Measurements from ENCODE around the gene EYS.

Gene EYS

DNA sequence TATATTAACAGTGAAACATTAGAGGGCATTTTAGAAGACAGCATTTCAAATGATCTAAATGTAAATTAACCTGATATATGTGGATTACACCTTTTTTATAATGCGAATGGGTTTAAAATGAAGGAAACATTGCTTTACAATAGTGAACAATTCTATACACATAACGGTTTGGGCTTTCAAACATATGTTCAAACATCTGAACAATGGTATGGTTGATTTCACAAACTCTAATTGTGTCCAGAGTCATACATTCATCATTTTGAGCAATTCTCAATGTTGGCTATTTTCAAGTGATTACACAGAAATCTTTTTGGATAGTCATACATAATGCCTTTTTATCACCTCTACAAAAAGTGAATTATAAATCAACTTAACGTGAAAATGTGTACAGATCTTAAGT lies 1493.3 kb downstream of the EYS start:
- no peak for DNase-seq

GRCh38 chr6:64197246-64197645 lies 1509.8 kb downstream of the EYS start:
- DNase-seq: no peak

DNA sequence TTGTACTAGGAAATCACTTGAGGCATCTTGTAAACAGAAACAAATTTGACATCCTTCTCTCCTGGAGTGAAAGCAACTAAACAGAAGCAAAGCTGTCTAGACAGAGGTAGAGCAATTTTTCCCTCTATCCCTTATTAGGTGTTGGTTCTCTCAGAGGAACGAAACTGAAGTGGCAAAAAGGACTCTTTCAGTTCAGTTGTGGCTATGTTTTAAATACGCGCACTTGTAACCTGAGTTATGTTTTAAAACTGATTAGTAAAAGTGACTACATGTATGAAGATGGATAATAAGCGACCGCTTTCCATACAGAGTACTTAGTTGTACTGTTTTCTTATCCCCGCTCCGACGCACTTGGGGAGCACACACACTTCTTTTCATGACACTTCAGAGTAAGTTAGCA lies 1520.4 kb downstream of the EYS start:
- DNase-seq: no peak

GRCh38 chr6:64185621-64186020 lies 1521.4 kb downstream of the EYS start:
- no peak for DNase-seq

GRCh38 chr6:64175296-64175695 lies 1531.7 kb downstream of the EYS start:
- DNase-seq: no peak

DNA sequence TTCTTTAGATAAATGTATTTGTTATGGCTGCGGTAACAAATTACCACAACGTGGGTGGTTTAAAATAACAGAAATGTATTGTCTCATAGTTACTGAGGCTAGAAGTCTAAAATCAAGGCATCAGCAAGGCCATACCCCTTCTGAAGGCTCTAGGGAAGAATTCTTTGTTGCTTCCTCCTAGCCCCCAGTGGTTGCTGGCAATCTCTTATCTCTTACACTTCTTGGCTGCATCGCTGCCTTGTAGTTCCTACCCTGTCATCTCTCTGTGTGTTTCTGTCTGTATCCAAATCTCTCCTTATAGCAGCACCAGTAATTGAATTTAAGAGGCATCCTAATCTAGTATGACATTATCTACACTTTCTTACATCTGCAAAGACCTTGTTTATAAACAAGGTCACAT lies 1536.7 kb downstream of the EYS start:
- DNase-seq: no peak

DNA sequence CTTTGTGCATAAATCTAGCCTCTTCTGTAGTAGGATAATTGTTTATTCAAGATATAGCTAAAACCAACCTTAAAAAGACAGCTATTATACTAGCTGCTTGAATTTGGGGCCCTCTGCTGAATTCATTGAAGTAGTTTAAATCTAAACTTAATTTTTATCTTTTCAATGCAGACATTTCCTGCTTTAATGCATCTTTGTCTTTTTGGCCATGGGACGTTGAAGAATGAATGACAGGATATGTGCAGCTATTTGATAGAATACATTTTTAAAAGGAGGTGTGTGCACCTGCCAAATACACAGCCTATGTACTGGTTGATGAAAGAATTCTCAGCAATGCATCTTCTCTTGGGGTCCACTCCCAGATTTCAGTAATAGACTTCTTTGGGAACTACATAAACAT lies 1546.5 kb downstream of the EYS start:
- no peak for DNase-seq

- no peak for DNase-seq
Observed at GRCh38 chr6:64155063-64155462, 1552.0 kb downstream of the EYS start.

- no peak for DNase-seq
Observed at GRCh38 chr6:64146876-64147275, 1560.2 kb downstream of the EYS start.

- DNase-seq: no peak
Observed at GRCh38 chr6:64146094-64146493, 1560.9 kb downstream of the EYS start.

GRCh38 chr6:64145658-64146057 lies 1561.4 kb downstream of the EYS start:
- no peak for DNase-seq

- no peak for DNase-seq
Observed at GRCh38 chr6:64143101-64143500, 1563.9 kb downstream of the EYS start.

- DNase-seq: no peak
Observed at GRCh38 chr6:64141680-64142079, 1565.3 kb downstream of the EYS start.

GRCh38 chr6:64128301-64129024 lies 1578.6 kb downstream of the EYS start:
- DNase-seq: no peak

GRCh38 chr6:64123761-64124633 lies 1583.0 kb downstream of the EYS start:
- no peak for DNase-seq

DNA sequence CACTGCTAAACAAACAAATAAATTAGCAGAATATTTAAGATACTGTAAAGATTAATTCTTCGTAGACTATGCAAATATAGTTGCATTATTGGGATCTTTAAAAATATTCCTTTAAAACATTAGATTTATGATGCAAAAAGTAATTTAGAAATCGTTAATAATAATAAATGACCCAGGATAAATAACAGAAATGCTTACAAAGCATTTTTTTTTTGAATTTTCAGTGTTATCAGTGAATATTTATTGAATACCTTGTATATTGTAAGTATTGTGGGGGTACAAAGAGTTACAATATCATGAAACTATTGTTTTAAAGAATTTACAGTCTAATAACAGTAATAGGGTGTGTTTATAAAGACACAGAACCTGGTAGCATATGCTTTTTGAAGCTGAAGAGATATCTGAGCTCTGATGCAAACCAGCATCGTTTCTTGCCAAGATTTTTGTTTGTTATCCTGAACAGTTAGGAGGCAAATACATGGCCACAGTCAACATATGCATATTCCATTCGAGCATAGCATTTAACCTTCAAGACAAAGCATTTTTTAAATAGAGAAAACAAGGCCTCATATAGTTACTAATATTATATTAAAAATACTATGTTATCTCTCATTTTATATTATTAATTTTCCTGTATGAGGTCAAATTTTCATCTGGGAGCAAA lies 1584.2 kb downstream of the EYS start:
- DNase-seq: no peak

- no peak for DNase-seq
Observed at GRCh38 chr6:64121011-64121565, 1585.9 kb downstream of the EYS start.

GRCh38 chr6:64113704-64114103 lies 1593.3 kb downstream of the EYS start:
- DNase-seq: no peak

- DNase-seq: no peak
Observed at GRCh38 chr6:64104051-64104450, 1603.0 kb downstream of the EYS start.

DNA sequence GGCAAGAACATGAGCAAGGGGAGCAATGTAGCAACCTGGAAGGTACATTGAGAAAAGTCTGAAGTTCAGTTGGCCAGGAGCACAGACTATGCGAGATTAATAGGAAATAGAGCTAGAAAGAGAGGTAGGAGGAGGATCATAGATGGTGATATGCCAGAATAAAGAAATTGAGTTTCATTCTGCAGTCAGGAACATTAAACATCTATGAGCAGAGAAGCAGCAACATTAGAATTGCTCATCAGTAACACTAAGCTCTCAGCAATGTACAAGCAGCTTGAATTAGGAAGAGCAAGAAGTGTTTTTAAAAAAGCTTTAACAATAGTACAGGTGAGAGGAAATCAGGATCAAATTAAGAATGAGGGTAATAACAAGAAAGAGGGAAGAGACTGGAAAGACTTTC lies 1603.5 kb downstream of the EYS start:
- DNase-seq: no peak

GRCh38 chr6:64100702-64101303 lies 1606.2 kb downstream of the EYS start:
- no peak for DNase-seq

GRCh38 chr6:64090352-64090751 lies 1616.7 kb downstream of the EYS start:
- DNase-seq: no peak

DNA sequence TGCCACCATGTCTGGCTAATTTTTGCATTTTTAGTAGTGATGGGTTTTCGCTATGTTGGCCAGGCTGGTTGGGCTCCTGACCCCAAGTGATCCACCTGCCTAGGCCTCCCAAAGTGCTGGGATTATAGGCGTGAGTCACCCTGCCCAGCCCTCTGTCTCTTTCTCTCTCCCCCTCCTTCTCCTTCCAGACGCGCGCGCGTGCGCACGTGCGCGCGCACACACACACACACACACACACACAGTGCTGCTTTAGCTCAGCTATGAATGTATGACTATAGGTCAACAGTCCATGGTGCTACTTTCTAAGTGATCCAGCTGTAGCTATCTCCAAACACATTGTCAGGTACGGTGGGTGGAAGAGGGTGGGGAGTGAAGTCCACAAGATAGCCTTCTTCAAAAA lies 1621.9 kb downstream of the EYS start:
- no peak for DNase-seq
